Esophagus muscularis mucosa (tissue), 4 donors: ENCODE results near the gene DYNC1LI1. TPM values are rescaled to one million over a fixed set of nuclear protein-coding genes. Genes with fewer than 3 reads are reported as not detected.

Experiments
- DNase-seq: peaks from one replicate; pipeline ENCODE4 v3.0.0-alpha.2; 2017; ENCODE audit errors: extremely low spot score
- H3K27ac ChIP-seq, 4 donors: fragments of 200-600 bp; sonication (generic); replicated peaks in 1 of 4; 1 replicate in 3 of 4; 2 replicates in 1 of 4; pipeline ENCODE4 v1.5.1; 2016 to 2019; ENCODE audit warnings: mild to moderate bottlenecking in 1 of 4
- H3K27me3 ChIP-seq, 4 donors: fragments of 200-600 bp; sonication (generic); one replicate each; pipeline versions ENCODE4 v1.5.1 to v1.6.0; 2016 to 2019
- H3K36me3 ChIP-seq, 4 donors: fragments of 200-600 bp; sonication (generic); one replicate each; pipeline ENCODE4 v1.5.1; 2016 to 2019
- H3K4me1 ChIP-seq, 4 donors: fragments of 200-600 bp; sonication (generic); one replicate each; pipeline ENCODE4 v1.5.1; 2016 to 2019
- H3K4me3 ChIP-seq, 4 donors: fragments of 200-600 bp; sonication (generic); 1 replicate in 2 of 4; 2 replicates in 2 of 4; pipeline ENCODE4 v1.5.1; 2016 to 2019; ENCODE audit warnings: mild to moderate bottlenecking in 4 of 4, moderate library complexity in 1 of 4
- H3K9me3 ChIP-seq, 4 donors: fragments of 200-600 bp; sonication (generic); 1 replicate in 3 of 4; 2 replicates in 1 of 4; pipeline ENCODE4 v1.5.1; 2016 to 2019
- CTCF ChIP-seq, 3 experiments: fragments of 200-600 bp in 2 of 3; fragments of 450-650 bp in 1 of 3; sonication (generic) in 2 of 3; IDR thresholded peaks; one replicate each; pipeline ENCODE4 v1.5.1; 2017 to 2019; ENCODE audit warnings: antibody characterized with exemption in 3 of 3, mild to moderate bottlenecking in 2 of 3, moderate library complexity in 1 of 3
- EP300 ChIP-seq: sonication (generic); formaldehyde crosslinking; IDR thresholded peaks from one replicate; pipeline ENCODE4 v1.6.1; 2017; ENCODE audit warnings: antibody characterized with exemption
- POLR2A ChIP-seq: fragments of 450-650 bp; IDR thresholded peaks from one replicate; pipeline ENCODE4 v1.6.1; 2017; ENCODE audit warnings: antibody characterized with exemption, moderate library complexity, mild to moderate bottlenecking, low read depth
- POLR2AphosphoS5 ChIP-seq, 2 donors: sonication (generic); formaldehyde crosslinking; IDR thresholded peaks; one replicate each; pipeline ENCODE4 v1.6.1; 2017; ENCODE audit warnings: antibody characterized with exemption in 2 of 2
- WGBS: methylation state at CpG from one replicate; pipeline ENCODE4 v1.1.5; 2018; 5-methylcytosine and 5-hydroxymethylcytosine counted together
- intact Hi-C: fragments of 100-400 bp; cut with DNase I; formaldehyde crosslinking; loops from one replicate; pipeline ENCODE4 v1.15.1; 2023
- total RNA-seq, 4 donors: library from RNA; depleted of rRNA; stranded (reverse); fragments of >200 nt; gene quantifications; one replicate each; pipeline versions ENCODE4 v1.1.0 to v1.2.1, GENCODE V29; 2016

Gene DYNC1LI1
- total RNA-seq, 4 donors from 2014 or later: 30.0 to 38.2 (median 32.5) TPM

- no peak for DNase-seq
- WGBS: 31% methylated on average over 3 of the region's 3 CpGs
- H3K36me3 ChIP-seq: no peaks in the 10 kb centered on the region
- H3K27me3 ChIP-seq: no peaks in the 10 kb centered on the region
- intact Hi-C loops: loop anchor here (2.0 to 10.0 kb wide), 2 partner anchors 55 to 155 kb away; no protein-coding TSS in a partner anchor
- TF ChIP-seq CTCF (IDR thresholded peaks at IDR 0.05) (peak; percentile 59 to 67 (median 66)), EP300 (no peak)
- no peak overlapping the region for H3K27ac ChIP-seq
- no peak overlapping the region for H3K4me3 ChIP-seq
- no peaks in the 10 kb centered on the region for H3K9me3 ChIP-seq
- H3K4me1 ChIP-seq: peaks cover 0 to 6% (median 0%) of the 10 kb centered on the region in 4 donors
Observed at GRCh38 chr3:32510075-32510724, 60.5 kb downstream of the DYNC1LI1 start.

- no peak overlapping the region for H3K27ac ChIP-seq
- H3K27me3 ChIP-seq: no peaks in the 10 kb centered on the region
- TF ChIP-seq POLR2AphosphoS5 (IDR thresholded peaks at IDR 0.05): no peak
- TF ChIP-seq EP300: no peak
- TF ChIP-seq CTCF (IDR thresholded peaks at IDR 0.05): no peak
- TF ChIP-seq POLR2A: no peak
- 44% methylated on average over 7 of the region's 7 CpGs for WGBS
- DNase-seq: no peak
- no peaks in the 10 kb centered on the region for H3K4me1 ChIP-seq
- intact Hi-C loops: no loop called here
- H3K36me3 ChIP-seq: no peaks in the 10 kb centered on the region
- H3K9me3 ChIP-seq: no peaks in the 10 kb centered on the region
- H3K4me3 ChIP-seq: no peak overlapping the region
Observed at GRCh38 chr3:32508711-32509110, 61.9 kb downstream of the DYNC1LI1 start.

- TF ChIP-seq POLR2AphosphoS5 (IDR thresholded peaks at IDR 0.05): no peak
- no peak for TF ChIP-seq CTCF (IDR thresholded peaks at IDR 0.05)
- TF ChIP-seq EP300: no peak
- TF ChIP-seq POLR2A: no peak
- Histone ChIP-seq H3K9me3 (no peaks in the 10 kb centered on the region), H3K4me3 (no peak overlapping the region), H3K36me3 (no peaks in the 10 kb centered on the region), H3K4me1 (peaks cover 3 to 12% (median 5%) of the 10 kb centered on the region in 4 donors), H3K27me3 (no peaks in the 10 kb centered on the region), H3K27ac (no peak overlapping the region)
- intact Hi-C loops: no loop called here
- WGBS: 84% methylated on average over 4 of the region's 4 CpGs
- DNase-seq: no peak
Observed at GRCh38 chr3:32506466-32506865, 64.2 kb downstream of the DYNC1LI1 start.

- Histone ChIP-seq H3K9me3 (no peaks in the 10 kb centered on the region), H3K36me3 (no peaks in the 10 kb centered on the region), H3K4me1 (peaks cover 14 to 28% (median 20%) of the 10 kb centered on the region in 4 donors), H3K4me3 (peak overlapping the region; percentile 67 to 97 (median 92)), H3K27ac (peak overlapping the region; percentile 90 to 100 (median 96)), H3K27me3 (no peaks in the 10 kb centered on the region)
- intact Hi-C loops: no loop called here
- TF ChIP-seq POLR2AphosphoS5 (IDR thresholded peaks at IDR 0.05) (no peak), CTCF (IDR thresholded peaks at IDR 0.05) (no peak), POLR2A (no peak), EP300 (no peak)
- under 1% methylated on average over 6 of the region's 6 CpGs for WGBS
- DNase-seq: no peak
Observed at GRCh38 chr3:32502946-32503286, 67.7 kb downstream of the DYNC1LI1 start.
